ENCODE results near the gene SNX13. TPM values are rescaled to one million over a fixed set of nuclear protein-coding genes. Genes with fewer than 3 reads are reported as not detected.

The SNX13 gene
- total and polyA plus RNA-seq, 2 donors (not counting 3 experiments of a cell fraction or from before 2014, with no cell fraction given) = 6.1 to 28.5 TPM

DNA sequence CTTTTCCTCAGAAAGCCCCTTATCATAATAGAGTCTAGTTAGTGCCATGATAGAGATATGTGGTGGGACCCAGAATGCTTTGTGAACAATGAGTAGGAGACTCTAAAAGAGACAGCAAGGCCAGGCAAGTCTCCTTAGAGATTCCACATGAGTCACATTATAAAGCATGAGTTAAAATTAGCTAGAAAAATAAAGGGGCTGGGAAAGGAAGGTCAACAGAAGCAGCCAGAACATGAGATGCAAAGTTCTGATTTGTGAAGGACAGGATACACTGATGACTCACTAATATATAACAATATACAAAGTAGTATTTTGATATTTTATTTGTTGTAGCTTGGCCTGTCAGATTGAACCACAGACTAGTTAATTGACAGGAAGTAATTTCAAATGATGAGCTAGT lies 25.3 kb upstream of the SNX13 start:
- no peak overlapping the region for H3K9ac ChIP-seq (replicated peaks; ENCODE audit: extremely low read depth, insufficient read depth, low read length)
- H3K4me3 ChIP-seq (replicated peaks in 1 of 3; ENCODE audit: insufficient read depth in 1 of 3, low read depth in 1 of 3, low read length in 3 of 3) = no peak overlapping the region
- ChIA-PET CTCF (interaction anchor here (1.0 to 1.4 kb wide), 3 partner anchors 195 to 387 kb away, joined by 3 to 17 read pairs (median 3); no protein-coding TSS in a partner anchor), POLR2A (interaction anchor here (0.6 kb wide), 1 partner anchor 94 kb away, joined by 3 read pairs; no protein-coding TSS in a partner anchor)
- peaks cover 2% of the 10 kb centered on the region for H3K9me3 ChIP-seq (replicated peaks; ENCODE audit: control insufficient read depth, insufficient read depth, low read length)
- TF ChIP-seq FOS (IDR thresholded peaks at IDR 0.05; ENCODE audit: borderline replicate concordance, insufficient read depth, low read length) (peak; percentile 85), GATA2 (IDR thresholded peaks at IDR 0.05; ENCODE audit: insufficient read depth, insufficient read length, low read depth, low read length) (peak; percentile 76), EZH2 (IDR thresholded peaks at IDR 0.05; ENCODE audit: borderline replicate concordance, low read depth, low read length, severe bottlenecking) (no peak), POLR2AphosphoS5 (IDR thresholded peaks at IDR 0.05; ENCODE audit: insufficient read depth, low read depth, low read length) (peak; percentile 16), JUN (IDR thresholded peaks at IDR 0.05; ENCODE audit: borderline replicate concordance, insufficient read depth, insufficient read length, low read depth) (peak; percentile 84)
- TF ChIP-seq, protein P1, sequence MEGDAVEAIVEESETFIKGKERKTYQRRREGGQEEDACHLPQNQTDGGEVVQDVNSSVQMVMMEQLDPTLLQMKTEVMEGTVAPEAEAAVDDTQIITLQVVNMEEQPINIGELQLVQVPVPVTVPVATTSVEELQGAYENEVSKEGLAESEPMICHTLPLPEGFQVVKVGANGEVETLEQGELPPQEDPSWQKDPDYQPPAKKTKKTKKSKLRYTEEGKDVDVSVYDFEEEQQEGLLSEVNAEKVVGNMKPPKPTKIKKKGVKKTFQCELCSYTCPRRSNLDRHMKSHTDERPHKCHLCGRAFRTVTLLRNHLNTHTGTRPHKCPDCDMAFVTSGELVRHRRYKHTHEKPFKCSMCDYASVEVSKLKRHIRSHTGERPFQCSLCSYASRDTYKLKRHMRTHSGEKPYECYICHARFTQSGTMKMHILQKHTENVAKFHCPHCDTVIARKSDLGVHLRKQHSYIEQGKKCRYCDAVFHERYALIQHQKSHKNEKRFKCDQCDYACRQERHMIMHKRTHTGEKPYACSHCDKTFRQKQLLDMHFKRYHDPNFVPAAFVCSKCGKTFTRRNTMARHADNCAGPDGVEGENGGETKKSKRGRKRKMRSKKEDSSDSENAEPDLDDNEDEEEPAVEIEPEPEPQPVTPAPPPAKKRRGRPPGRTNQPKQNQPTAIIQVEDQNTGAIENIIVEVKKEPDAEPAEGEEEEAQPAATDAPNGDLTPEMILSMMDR (IDR thresholded peaks at IDR 0.05; ENCODE audit: extremely low read depth in 1 of 2, insufficient read depth in 1 of 2, low read depth in 1 of 2, low read length in 2 of 2) = no peak
- H3K4me1 ChIP-seq (ENCODE audit: control insufficient read depth, extremely low read depth, insufficient read depth, low read length) = peaks cover 7% of the 10 kb centered on the region
- H3K9me1 ChIP-seq (replicated peaks; ENCODE audit: control insufficient read depth, extremely low read depth, insufficient read depth, low read length) = no peaks in the 10 kb centered on the region
- H2AFZ ChIP-seq (ENCODE audit: low read depth, low read length) = no peak overlapping the region
- H3K27me3 ChIP-seq (ENCODE audit: control insufficient read depth in 2 of 2, insufficient read depth in 2 of 2, low read length in 2 of 2) = no peaks in the 10 kb centered on the region
- no peaks in the 10 kb centered on the region for H4K20me1 ChIP-seq (replicated peaks; ENCODE audit: control insufficient read depth, extremely low read depth, insufficient read depth, low read length)
- DNase-seq (ENCODE audit: low read depth, low spot score) = peak; percentile 87
- H3K27ac ChIP-seq (ENCODE audit: insufficient read depth, low read depth, low read length) = peak overlapping the region; percentile 40
- H3K4me2 ChIP-seq (ENCODE audit: insufficient read depth, low read length) = peak overlapping the region; percentile 66
- no peaks in the 10 kb centered on the region for H3K36me3 ChIP-seq (ENCODE audit: control insufficient read depth in 2 of 2, extremely low read depth in 1 of 2, insufficient read depth in 2 of 2, low read length in 2 of 2)
- intact Hi-C loops (cut with micrococcal nuclease) (loop anchor here (1.0 to 2.0 kb wide), 2 partner anchors 25 to 54 kb away; partner anchors contain the start of gene SNX13), dilution Hi-C loops (cut with MboI; ENCODE audit: extremely low pct_ligation_motif_present, low sequenced_read_pairs) (no loop called here)
- BruUV-seq (replicated peaks) = no TSS peak
- no peaks in the 10 kb centered on the region for H3K79me2 ChIP-seq (ENCODE audit: control insufficient read depth, insufficient read depth, low read length)
- FAIRE-seq = peak; percentile 85
